ENCODE results near the gene SYNE2.
"Not testable (repeated sequence)": the region's sequence is repeated elsewhere in the genome, so short reads cannot be mapped to it uniquely, and the experiment has no call there.

The SYNE2 gene

GRCh38 chr14:63852817-63853731, at the start of gene SYNE2:
Gene SYNE2 (plus strand): TSS chr14:63853004. CDS start chr14:63909149, 56,145 bp downstream.
- DNase-seq (ENCODE audit: low spot score), result peak; percentile 82

- not testable (repeated sequence) for DNase-seq (ENCODE audit: low spot score)
Observed at GRCh38 chr14:63803221-63803791, 49.5 kb upstream of the SYNE2 start.

- not testable (repeated sequence) for DNase-seq (ENCODE audit: low spot score)
Observed at GRCh38 chr14:63806064-63806463, 46.7 kb upstream of the SYNE2 start.

GRCh38 chr14:63811692-63812091, 41.1 kb upstream of the SYNE2 start:
- not testable (repeated sequence) for DNase-seq (ENCODE audit: low spot score)

GRCh38 chr14:63833728-63834127, 19.1 kb upstream of the SYNE2 start:
- no peak for DNase-seq (ENCODE audit: low spot score)

GRCh38 chr14:63840981-63841380, 11.8 kb upstream of the SYNE2 start:
- DNase-seq (ENCODE audit: low spot score), result no peak

GRCh38 chr14:63843796-63844195, 9.0 kb upstream of the SYNE2 start:
- DNase-seq (ENCODE audit: low spot score), result no peak

- DNase-seq (ENCODE audit: low spot score), result no peak
Observed at GRCh38 chr14:63848890-63849289, 3.9 kb upstream of the SYNE2 start.

- DNase-seq (ENCODE audit: low spot score), result peak; percentile 17
Observed at GRCh38 chr14:63852271-63852816, 460 bp upstream of the SYNE2 start.

GRCh38 chr14:63853831-63854293, 1.1 kb downstream of the SYNE2 start:
- peak; percentile 45 for DNase-seq (ENCODE audit: low spot score)

- no peak for DNase-seq (ENCODE audit: low spot score)
Observed at GRCh38 chr14:63854330-63854729, 1.5 kb downstream of the SYNE2 start.

GRCh38 chr14:63855281-63855680, 2.5 kb downstream of the SYNE2 start:
- no peak for DNase-seq (ENCODE audit: low spot score)

- DNase-seq (ENCODE audit: low spot score), result no peak
Observed at GRCh38 chr14:63857466-63858030, 4.7 kb downstream of the SYNE2 start.

- no peak for DNase-seq (ENCODE audit: low spot score)
Observed at GRCh38 chr14:63860146-63860545, 7.3 kb downstream of the SYNE2 start.

- DNase-seq (ENCODE audit: low spot score), result no peak
Observed at GRCh38 chr14:63862163-63862562, 9.4 kb downstream of the SYNE2 start.

GRCh38 chr14:63863004-63863403, 10.2 kb downstream of the SYNE2 start:
- DNase-seq (ENCODE audit: low spot score), result no peak

- not testable (repeated sequence) for DNase-seq (ENCODE audit: low spot score)
Observed at GRCh38 chr14:63864775-63865174, 12.0 kb downstream of the SYNE2 start.

- no peak for DNase-seq (ENCODE audit: low spot score)
Observed at GRCh38 chr14:63867933-63868921, 15.4 kb downstream of the SYNE2 start.

GRCh38 chr14:63869940-63870752, 17.3 kb downstream of the SYNE2 start:
- not testable (repeated sequence) for DNase-seq (ENCODE audit: low spot score)

GRCh38 chr14:63870753-63871037, 17.9 kb downstream of the SYNE2 start:
- not testable (repeated sequence) for DNase-seq (ENCODE audit: low spot score)

GRCh38 chr14:63874223-63874622, 21.4 kb downstream of the SYNE2 start:
- no peak for DNase-seq (ENCODE audit: low spot score)

All from AG08395 (cell line).